Peyer's patch (tissue), 4 donors: Measurements from ENCODE around the gene CHKA.

Source experiments
- CTCF ChIP-seq, 6 experiments: fragments of 450-650 bp in 4 of 6; fragments of 200-600 bp in 2 of 6; sonication (generic) in 1 of 6; IDR thresholded peaks; one replicate each; pipeline ENCODE4 v1.5.1; 2017 to 2019; ENCODE audit warnings: antibody characterized with exemption in 6 of 6, mild to moderate bottlenecking in 3 of 6, moderate library complexity in 1 of 6
- POLR2A ChIP-seq, 2 donors: fragments of 450-650 bp; IDR thresholded peaks; one replicate each; pipeline ENCODE4 v1.5.1; 2017; ENCODE audit warnings: antibody characterized with exemption in 2 of 2, mild to moderate bottlenecking in 2 of 2, moderate library complexity in 2 of 2

DNA sequence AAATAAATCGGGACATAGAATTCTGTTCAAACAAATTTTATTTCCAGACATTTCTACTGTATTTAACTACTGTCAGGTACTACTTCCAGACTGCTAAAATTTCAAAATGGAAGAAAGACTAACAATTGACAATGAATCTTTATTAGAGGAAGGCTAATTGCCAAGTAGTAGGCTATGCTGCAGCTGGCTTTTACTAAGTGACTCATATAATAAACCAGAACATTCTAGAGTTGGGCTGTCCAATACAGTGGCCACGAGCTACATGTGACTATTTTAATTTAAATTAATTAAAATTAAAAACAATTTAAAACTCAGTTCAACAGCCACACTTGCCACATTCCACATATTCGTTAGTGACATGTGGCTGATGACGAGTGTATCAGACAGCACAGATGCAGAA lies 27.6 kb downstream of the CHKA start:
- TF ChIP-seq CTCF (IDR thresholded peaks at IDR 0.05): no peak
- TF ChIP-seq POLR2A (IDR thresholded peaks at IDR 0.05): no peak
